Anterior cingulate cortex (tissue), 58 donors: ENCODE measurements around the gene MICU2.
"Not testable (repeated sequence)": the region's sequence is repeated elsewhere in the genome, so short reads cannot be mapped to it uniquely, and the experiment has no call there.

Source experiments
- DNase-seq, 58 donors: peaks; one replicate each; lab custom pipeline; 2025; lab: John Stamatoyannopoulos, UW

MICU2 gene

DNA sequence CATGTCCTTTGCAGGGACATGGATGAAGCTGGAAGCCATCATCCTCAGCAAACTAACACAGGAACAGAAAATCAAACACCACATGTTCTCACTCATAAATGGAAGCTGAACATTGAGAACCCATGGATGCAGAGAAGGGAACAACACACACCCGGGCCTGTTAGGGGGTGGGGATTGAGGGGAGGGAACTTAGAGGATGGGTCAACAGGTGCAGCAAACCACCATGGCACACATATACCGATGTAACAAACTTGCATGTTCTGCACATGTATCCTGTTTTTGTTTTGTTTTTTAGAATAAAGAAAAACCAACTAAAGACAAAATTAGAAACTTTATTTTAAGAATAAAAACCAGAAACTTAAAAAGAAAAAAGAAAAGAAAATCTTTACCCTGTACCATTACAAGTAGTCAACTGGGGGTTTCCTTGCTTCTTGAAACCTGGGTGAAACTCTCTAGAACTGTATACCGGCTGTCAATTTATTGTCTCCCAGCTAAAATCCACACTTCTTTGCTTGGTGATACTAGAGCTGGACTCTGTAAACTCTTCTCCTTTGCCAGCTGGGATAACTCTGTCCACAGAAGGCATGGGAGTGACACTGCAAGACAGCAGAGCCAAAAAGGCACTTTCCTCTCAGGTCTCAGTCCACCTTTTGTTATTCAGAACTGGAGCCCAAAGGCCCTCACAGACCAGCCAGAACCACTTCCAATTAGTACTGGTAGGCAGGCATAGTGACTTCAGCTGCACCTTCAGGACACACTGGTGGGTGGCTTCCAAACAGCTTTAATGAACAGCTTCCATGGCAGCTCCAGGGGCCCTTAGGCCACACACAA is 9.0 kb downstream of the MICU2 start:
- no peak for DNase-seq

DNA sequence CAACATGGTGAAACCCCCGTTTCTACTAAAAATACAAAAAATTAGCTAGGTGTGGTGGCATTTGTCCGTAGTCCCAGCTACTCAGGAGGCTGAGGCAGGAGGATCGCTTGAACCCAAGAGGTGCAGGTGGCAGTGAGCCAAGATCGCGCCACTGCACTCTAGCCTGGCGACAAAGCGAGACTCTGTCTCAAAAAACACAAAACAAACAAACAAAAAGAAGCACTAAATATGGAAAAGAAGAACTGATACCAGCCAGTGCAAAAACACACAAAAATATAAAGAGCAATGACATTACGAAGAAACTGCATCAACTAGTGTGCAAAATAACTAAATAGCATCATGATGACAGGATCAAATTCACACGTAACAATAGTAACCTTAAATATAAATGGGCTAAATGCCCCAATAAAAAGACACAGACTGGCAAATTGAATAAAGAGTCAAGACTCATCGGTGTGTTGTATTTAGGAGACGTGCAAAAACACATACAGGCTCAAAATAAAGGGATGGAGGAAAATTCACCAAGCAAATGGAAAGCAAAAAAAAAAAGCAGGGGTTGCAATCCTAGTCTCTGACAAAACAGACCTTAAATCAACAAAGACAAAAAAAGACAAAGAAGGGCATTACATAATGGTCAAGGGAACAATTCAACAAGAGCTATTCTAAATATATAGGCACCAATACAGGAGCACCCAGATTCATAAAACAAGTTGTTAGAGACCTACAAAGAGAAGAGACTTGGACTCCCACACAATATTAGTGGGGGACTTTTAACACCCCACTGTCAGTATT is 13.1 kb downstream of the MICU2 start:
- not testable (repeated sequence) for DNase-seq

DNA sequence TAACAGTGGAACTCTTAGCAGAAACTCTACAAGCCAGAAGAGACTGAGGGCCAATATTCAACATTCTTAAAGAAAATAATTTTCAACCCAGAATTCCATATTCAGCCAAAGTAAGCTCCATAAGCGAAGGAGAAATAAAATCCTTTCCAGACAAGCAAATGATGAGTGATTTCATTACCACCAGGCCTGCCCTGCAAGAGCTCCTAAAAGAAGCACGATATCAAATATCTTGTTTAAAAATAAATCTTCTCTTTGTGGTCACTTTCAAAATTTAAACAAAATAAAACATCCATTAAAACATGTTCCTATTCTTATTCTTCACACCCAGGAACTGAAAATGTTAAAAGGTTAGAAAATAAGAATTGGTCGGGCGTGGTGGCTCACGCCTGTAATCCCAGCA is 13.7 kb downstream of the MICU2 start:
- DNase-seq: no peak

GRCh38 chr13:21589510-21589909 is 14.5 kb downstream of the MICU2 start:
- not testable (repeated sequence) for DNase-seq

DNA sequence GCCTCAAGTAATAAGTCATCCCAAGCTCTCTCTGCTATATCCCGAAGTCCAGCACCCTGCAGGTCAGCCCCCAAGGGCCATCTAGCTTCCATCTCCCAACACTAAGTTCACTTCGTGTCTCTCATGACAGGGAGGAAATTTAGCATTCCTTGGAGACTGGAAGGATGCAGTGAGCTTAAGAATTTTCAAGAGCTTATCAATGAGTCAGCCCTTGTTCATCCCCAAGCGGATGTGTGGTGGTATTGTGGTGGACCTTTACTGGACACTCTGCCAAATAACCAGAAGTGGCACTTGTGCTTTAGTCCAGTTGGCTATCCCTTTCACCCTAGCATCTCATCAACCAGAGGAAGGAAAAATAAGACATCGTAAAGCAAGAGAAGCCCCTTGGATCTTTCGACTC is 15.6 kb downstream of the MICU2 start:
- DNase-seq: not testable (repeated sequence)

DNA sequence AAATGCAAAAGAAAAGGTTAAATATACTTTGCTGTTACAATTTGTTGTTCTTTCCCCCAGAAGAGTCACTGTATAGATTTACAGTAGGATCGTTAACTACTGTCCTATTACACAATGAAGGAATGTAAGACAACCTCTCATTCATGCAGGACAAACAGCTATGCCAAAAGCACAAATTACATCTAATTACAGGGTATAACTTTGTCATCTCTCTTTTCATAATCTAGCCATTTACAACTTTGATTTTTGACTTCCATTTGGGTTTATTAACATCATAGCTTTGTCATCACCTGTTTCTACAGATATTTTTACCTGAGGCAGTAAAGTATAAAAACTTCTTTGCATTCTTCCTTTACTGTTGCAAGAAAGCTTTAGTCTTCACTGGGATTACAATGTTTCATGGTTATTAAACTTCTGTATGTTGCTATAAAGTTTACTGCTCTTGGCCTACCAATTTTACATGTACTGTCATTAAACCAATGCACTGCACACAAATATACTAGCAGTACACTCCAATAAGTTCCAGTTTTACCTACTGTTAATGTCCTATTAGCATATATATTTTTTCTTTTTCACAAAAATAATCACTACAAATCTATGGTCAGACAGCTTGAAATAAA is 18.9 kb downstream of the MICU2 start:
- no peak for DNase-seq

GRCh38 chr13:21583478-21583877 is 20.5 kb downstream of the MICU2 start:
- no peak for DNase-seq

GRCh38 chr13:21580736-21581135 is 23.2 kb downstream of the MICU2 start:
- no peak for DNase-seq

- no peak for DNase-seq
Observed at GRCh38 chr13:21579754-21580316, 24.1 kb downstream of the MICU2 start.

DNA sequence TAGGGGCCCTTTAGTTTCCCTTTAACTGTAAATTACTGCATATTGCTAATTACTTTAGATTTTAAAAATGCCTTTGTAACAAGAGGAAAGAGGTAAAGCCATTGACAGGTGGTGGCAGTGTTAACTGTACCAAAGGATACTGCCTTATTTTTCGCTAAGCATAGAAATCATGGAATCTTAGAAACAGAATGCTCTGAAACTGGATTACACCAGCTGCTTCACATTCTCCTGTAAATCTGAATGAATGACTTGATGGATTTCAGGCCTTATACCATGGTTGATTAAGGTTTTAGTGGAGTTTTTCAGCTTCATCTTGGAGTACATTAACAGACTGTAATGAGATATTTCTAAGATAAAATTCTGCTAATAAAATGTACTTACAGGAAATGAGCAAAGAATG is 25.2 kb downstream of the MICU2 start:
- DNase-seq: no peak

DNA sequence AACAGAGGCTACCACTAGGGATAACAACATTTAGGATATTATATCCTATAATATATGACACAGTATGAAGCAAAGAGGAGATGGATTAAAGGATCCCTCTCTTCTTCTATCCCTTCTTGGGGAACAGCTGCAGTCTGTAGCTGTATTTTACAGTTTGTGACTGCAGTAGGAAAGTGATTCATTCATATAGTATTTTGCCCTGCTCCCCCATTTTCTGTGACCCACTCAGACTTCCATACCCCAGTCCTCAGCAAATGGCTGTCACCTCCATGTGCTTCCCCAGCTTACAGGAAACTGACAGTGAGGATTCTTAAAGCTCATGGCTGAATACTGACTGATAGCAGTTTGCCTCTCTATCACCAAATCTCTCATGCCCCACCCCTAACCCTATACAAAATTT is 27.5 kb downstream of the MICU2 start:
- DNase-seq: no peak

- DNase-seq: no peak
Observed at GRCh38 chr13:21573920-21574712, 29.9 kb downstream of the MICU2 start.

DNA sequence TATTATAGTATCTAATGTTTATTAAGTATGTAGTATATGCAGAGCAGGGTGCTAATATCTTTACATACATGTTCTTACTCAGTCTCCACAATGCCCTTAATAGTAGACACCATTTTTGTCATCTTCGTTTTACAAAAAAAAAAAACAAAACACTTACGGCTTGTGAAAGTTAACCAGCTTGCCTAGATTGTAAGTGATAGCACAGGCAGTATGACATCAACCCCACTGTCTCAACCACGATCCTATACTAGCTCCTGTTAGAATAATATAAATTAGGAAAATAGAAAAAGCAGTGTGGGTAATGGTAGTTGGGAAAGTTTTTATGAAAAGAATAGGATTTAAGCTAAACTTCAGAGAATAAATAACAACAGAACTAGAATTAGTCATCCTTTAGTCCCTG is 34.3 kb downstream of the MICU2 start:
- DNase-seq: no peak

GRCh38 chr13:21568854-21569253 is 35.1 kb downstream of the MICU2 start:
- DNase-seq: no peak

GRCh38 chr13:21567714-21568113 is 36.3 kb downstream of the MICU2 start:
- no peak for DNase-seq

GRCh38 chr13:21557995-21558394 is 46.0 kb downstream of the MICU2 start:
- DNase-seq: no peak

DNA sequence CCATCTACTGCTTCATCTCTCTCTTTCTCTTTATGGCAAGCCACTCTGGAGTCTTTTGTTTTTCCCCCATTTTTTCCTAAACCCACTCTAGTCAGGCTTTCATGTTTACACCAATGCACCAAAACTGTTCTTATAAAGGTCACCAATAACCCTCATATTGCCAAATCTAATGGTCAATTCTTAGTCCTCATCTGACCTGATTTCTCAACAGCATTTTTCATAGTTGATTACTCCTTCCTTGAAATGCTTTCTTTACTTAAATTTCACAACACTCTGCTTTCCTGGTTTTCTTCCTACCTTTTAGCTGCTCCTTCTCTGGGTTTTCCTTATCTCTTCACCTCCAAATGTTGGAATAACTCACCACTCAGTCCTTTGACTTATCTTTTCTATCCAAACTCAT is 47.9 kb downstream of the MICU2 start:
- DNase-seq: no peak

GRCh38 chr13:21553261-21553660 is 50.7 kb downstream of the MICU2 start:
- DNase-seq: not testable (repeated sequence)

- no peak for DNase-seq
Observed at GRCh38 chr13:21550918-21551317, 53.1 kb downstream of the MICU2 start.

GRCh38 chr13:21549633-21550032 is 54.3 kb downstream of the MICU2 start:
- no peak for DNase-seq
